ENCODE data around the gene PCLAF.
A peak's percentile ranks its signal among the peaks of the same experiment; 100 is the strongest.

Gene PCLAF

GRCh38 chr15:64355944-64356709 lies 25.1 kb downstream of the PCLAF start, which contains the start of gene CSNK1G1:
Gene CSNK1G1, minus strand, starts transcription at chr15:64356173. Its CDS starts 55,674 bp downstream, at chr15:64300499.
- Histone ChIP-seq H3K9me2 (replicated peaks; ENCODE audit: low read depth, low read length) (no peaks in the 10 kb centered on the region), H3K79me2 (ENCODE audit: insufficient read depth, low read length) (peaks cover 46% of the 10 kb centered on the region), H3F3A (ENCODE audit: low read depth) (peaks cover 4% of the 10 kb centered on the region; the same call in 1 of the 2 replicates), H4K20me1 (ENCODE audit: insufficient read depth, low read length, poor library complexity, severe bottlenecking) (peaks cover 15% of the 10 kb centered on the region), H2AFZ (ENCODE audit: low read length) (peak within 1 kb of the TSS; percentile 48; the same call in 1 of the 2 replicates), H3K4me1 (ENCODE audit: insufficient read depth, low read length, poor library complexity, severe bottlenecking) (peaks cover 24% of the 10 kb centered on the region), H3K9me3 (ENCODE audit: insufficient read depth, low read depth, low read length) (no peaks in the 10 kb centered on the region), H3K4me3 (ENCODE audit: low read length, poor library complexity, severe bottlenecking) (peak within 1 kb of the TSS; percentile 85), H3K27me3 (ENCODE audit: insufficient read depth, low read length, poor library complexity, severe bottlenecking) (no peaks in the 10 kb centered on the region), H3K9ac (ENCODE audit: low read depth, low read length, poor library complexity, severe bottlenecking) (peak within 1 kb of the TSS; percentile 84), H3K4me2 (ENCODE audit: low read depth, low read length, poor library complexity, severe bottlenecking) (peak within 1 kb of the TSS; percentile 81), H3K36me3 (ENCODE audit: insufficient read depth, low read length) (0 out of 2 replicates have a peak, but pooled peaks cover 3% of the 10 kb centered on the region)
- TF ChIP-seq CTCF (conservative IDR thresholded peaks at IDR 0.05; ENCODE audit: low read length) (peak; percentile 60), EZH2phosphoT487 (IDR thresholded peaks at IDR 0.05; ENCODE audit: borderline replicate concordance) (no peak)

DNA sequence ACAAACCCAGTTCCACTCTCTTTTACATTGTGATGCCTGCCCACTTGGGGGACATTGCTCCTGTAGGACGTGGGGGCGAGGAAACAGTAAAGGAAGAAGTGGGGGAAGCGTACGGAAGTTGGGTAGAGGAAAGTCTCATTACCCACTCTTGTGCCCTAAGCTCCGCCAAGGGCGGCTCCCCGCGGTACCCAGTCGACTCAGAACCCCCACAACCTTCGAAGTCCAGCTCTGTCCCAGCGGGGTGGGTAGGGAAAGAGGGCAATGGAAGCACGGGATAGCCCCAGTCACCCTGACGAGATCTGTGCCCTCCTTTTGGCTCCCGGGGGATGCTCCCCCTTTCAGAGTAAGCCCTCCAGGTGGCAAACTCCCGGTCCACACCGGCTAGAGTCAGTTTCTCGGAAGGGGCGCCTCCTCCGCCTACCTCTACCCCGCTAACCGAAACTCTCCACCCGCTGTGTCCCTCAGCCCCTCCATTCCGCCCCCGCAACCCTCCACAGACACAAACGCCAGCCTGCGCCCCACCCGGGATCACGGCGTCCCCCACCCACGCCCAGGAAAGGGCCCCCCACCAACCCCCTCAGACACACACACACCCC lies 25.8 kb downstream of the PCLAF start:
- Histone ChIP-seq H3K9me2 (replicated peaks; ENCODE audit: low read depth, low read length) (no peaks in the 10 kb centered on the region), H4K20me1 (ENCODE audit: insufficient read depth, low read length, poor library complexity, severe bottlenecking) (peaks cover 22% of the 10 kb centered on the region), H3K9ac (ENCODE audit: low read depth, low read length, poor library complexity, severe bottlenecking) (peak overlapping the region; percentile 84), H2AFZ (ENCODE audit: low read length) (peak overlapping the region; percentile 48; the same call in 1 of the 2 replicates), H3K4me1 (ENCODE audit: insufficient read depth, low read length, poor library complexity, severe bottlenecking) (peaks cover 29% of the 10 kb centered on the region), H3K9me3 (ENCODE audit: insufficient read depth, low read depth, low read length) (no peaks in the 10 kb centered on the region), H3K79me2 (ENCODE audit: insufficient read depth, low read length) (peaks cover 53% of the 10 kb centered on the region), H3K4me3 (ENCODE audit: low read length, poor library complexity, severe bottlenecking) (peak overlapping the region; percentile 85), H3K4me2 (ENCODE audit: low read depth, low read length, poor library complexity, severe bottlenecking) (peak overlapping the region; percentile 81), H3K36me3 (ENCODE audit: insufficient read depth, low read length) (no peaks in the 10 kb centered on the region), H3K27me3 (ENCODE audit: insufficient read depth, low read length, poor library complexity, severe bottlenecking) (no peaks in the 10 kb centered on the region), H3F3A (ENCODE audit: low read depth) (peaks cover 4% of the 10 kb centered on the region; the same call in 1 of the 2 replicates)
- TF ChIP-seq EZH2phosphoT487 (IDR thresholded peaks at IDR 0.05; ENCODE audit: borderline replicate concordance) (no peak), CTCF (conservative IDR thresholded peaks at IDR 0.05; ENCODE audit: low read length) (no peak)

GRCh38 chr15:64354688-64355344 lies 26.4 kb downstream of the PCLAF start:
- H3F3A ChIP-seq (ENCODE audit: low read depth), result peaks cover 4% of the 10 kb centered on the region; the same call in 1 of the 2 replicates
- H3K9me3 ChIP-seq (ENCODE audit: insufficient read depth, low read depth, low read length), result no peaks in the 10 kb centered on the region
- peaks cover 24% of the 10 kb centered on the region for H4K20me1 ChIP-seq (ENCODE audit: insufficient read depth, low read length, poor library complexity, severe bottlenecking)
- H3K9ac ChIP-seq (ENCODE audit: low read depth, low read length, poor library complexity, severe bottlenecking), result peak overlapping the region; percentile 84
- H2AFZ ChIP-seq (ENCODE audit: low read length), result no peak overlapping the region
- H3K4me3 ChIP-seq (ENCODE audit: low read length, poor library complexity, severe bottlenecking), result peak overlapping the region; percentile 85
- peaks cover 30% of the 10 kb centered on the region for H3K4me1 ChIP-seq (ENCODE audit: insufficient read depth, low read length, poor library complexity, severe bottlenecking)
- peaks cover 59% of the 10 kb centered on the region for H3K79me2 ChIP-seq (ENCODE audit: insufficient read depth, low read length)
- H3K36me3 ChIP-seq (ENCODE audit: insufficient read depth, low read length), result no peaks in the 10 kb centered on the region
- no peaks in the 10 kb centered on the region for H3K27me3 ChIP-seq (ENCODE audit: insufficient read depth, low read length, poor library complexity, severe bottlenecking)
- TF ChIP-seq EZH2phosphoT487 (IDR thresholded peaks at IDR 0.05; ENCODE audit: borderline replicate concordance), result no peak
- TF ChIP-seq CTCF (conservative IDR thresholded peaks at IDR 0.05; ENCODE audit: low read length), result no peak
- peak overlapping the region; percentile 81 for H3K4me2 ChIP-seq (ENCODE audit: low read depth, low read length, poor library complexity, severe bottlenecking)
- no peaks in the 10 kb centered on the region for H3K9me2 ChIP-seq (replicated peaks; ENCODE audit: low read depth, low read length)
